PFSK-1 (cell line): ENCODE data around the gene GUCY2D.

Experiments
- FOXP2 ChIP-seq: optimal IDR thresholded peaks from 2 replicates; pipeline ENCODE3; 2011; ENCODE audit warnings: borderline replicate concordance, control low read depth, inconsistent platforms; ENCODE audit not compliant: insufficient read depth; ENCODE audit errors: extremely low read length, extremely low read depth
- POLR2AphosphoS5 ChIP-seq: IDR thresholded peaks from 2 replicates; pipeline ENCODE4 v1.6.1; 2012; ENCODE audit warnings: low read depth, mild to moderate bottlenecking, control low read depth, low read length, moderate library complexity
- REST ChIP-seq, 2 experiments: IDR thresholded peaks; 2 replicates each; pipeline versions ENCODE4 v1.6.1 to v1.8.0; 2011 to 2012; ENCODE audit warnings: low read depth in 2 of 2, low read length in 2 of 2, control low read depth in 1 of 2, inconsistent platforms in 1 of 2, mild to moderate bottlenecking in 1 of 2, moderate library complexity in 1 of 2; ENCODE audit not compliant: insufficient read depth in 1 of 2
- SIN3A ChIP-seq: IDR thresholded peaks from 2 replicates; pipeline ENCODE4 v1.6.1; 2012; ENCODE audit warnings: mild to moderate bottlenecking, low read length, moderate library complexity, borderline replicate concordance; ENCODE audit not compliant: insufficient read depth
- TAF1 ChIP-seq: IDR thresholded peaks from 2 replicates; pipeline ENCODE4 v1.6.1; 2012; ENCODE audit warnings: low read length, control low read depth, borderline replicate concordance; ENCODE audit not compliant: insufficient read depth

GUCY2D gene

DNA sequence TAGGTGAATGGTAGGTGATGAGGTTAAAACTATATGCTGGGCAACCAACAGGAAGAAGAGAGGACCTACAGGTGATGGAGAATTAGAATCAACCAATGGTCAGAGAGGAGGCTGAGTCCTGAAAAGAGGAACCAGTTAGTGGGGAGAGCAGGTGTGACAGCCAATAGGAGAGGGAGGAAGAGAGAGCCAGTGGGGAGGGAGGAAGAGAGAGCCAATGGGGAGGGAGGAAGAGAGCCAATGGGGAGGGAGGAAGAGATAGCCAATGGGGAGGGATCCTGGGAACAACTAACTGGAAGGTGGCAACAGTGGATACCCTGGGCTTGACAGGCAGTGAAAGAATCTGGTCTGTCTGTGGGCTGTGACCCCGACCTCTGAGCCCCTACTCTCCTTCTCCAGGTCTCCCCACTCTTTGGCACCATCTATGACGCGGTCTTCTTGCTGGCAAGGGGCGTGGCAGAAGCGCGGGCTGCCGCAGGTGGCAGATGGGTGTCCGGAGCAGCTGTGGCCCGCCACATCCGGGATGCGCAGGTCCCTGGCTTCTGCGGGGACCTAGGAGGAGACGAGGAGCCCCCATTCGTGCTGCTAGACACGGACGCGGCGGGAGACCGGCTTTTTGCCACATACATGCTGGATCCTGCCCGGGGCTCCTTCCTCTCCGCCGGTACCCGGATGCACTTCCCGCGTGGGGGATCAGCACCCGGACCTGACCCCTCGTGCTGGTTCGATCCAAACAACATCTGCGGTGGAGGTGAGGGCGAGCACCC is 3.7 kb downstream of the GUCY2D start:
- no peak for TF ChIP-seq TAF1
- TF ChIP-seq SIN3A: no peak
- TF ChIP-seq POLR2AphosphoS5: no peak
- TF ChIP-seq FOXP2: no peak
- no peak for TF ChIP-seq REST (IDR thresholded peaks at IDR 0.05; ENCODE audit: insufficient read depth in 1 of 2, low read depth in 2 of 2, low read length in 2 of 2)

- no peak for TF ChIP-seq FOXP2
Observed at GRCh38 chr17:8006836-8007680, 4.6 kb downstream of the GUCY2D start.

DNA sequence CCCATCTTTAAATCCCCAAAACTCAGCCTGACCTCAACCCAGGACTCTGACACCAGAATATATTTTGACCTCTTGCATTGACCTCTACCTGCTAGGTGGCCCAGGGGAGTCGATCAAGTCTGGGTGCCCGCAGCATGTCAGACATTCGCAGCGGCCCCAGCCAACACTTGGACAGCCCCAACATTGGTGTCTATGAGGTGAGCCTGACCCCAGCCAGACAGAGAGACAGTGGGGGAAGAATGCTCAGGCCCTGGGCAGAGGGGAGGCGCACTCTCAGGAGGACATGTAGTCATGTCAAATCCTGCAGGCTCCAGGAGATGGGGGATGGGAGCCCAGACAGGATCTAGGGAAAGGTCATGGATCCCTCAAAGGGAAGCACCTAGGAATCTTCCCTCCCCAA is 5.4 kb downstream of the GUCY2D start:
- TF ChIP-seq SIN3A (no peak), FOXP2 (no peak), POLR2AphosphoS5 (no peak), TAF1 (no peak), REST (IDR thresholded peaks at IDR 0.05; ENCODE audit: insufficient read depth in 1 of 2, low read depth in 2 of 2, low read length in 2 of 2) (no peak)

- TF ChIP-seq TAF1 (no peak), POLR2AphosphoS5 (no peak), FOXP2 (no peak), SIN3A (no peak)
Observed at GRCh38 chr17:8012045-8012580, 9.7 kb downstream of the GUCY2D start.

GRCh38 chr17:8012996-8013640 is 10.7 kb downstream of the GUCY2D start:
- TF ChIP-seq POLR2AphosphoS5: no peak
- TF ChIP-seq SIN3A: no peak
- no peak for TF ChIP-seq TAF1
- no peak for TF ChIP-seq FOXP2
- TF ChIP-seq REST (IDR thresholded peaks at IDR 0.05; ENCODE audit: insufficient read depth in 1 of 2, low read depth in 2 of 2, low read length in 2 of 2): no peak
